Thyroid gland (tissue), 4 donors: ENCODE measurements around the gene PEX14. TPM values are rescaled to one million over a fixed set of nuclear protein-coding genes. Genes with fewer than 3 reads are reported as not detected.
A peak's percentile ranks its signal among the peaks of the same experiment; 100 is the strongest.
"Not testable (repeated sequence)": the region's sequence is repeated elsewhere in the genome, so short reads cannot be mapped to it uniquely, and the experiment has no call there.

Experiments used
- DNase-seq, 2 donors: peaks; one replicate each; pipeline ENCODE4 v3.0.0-alpha.2; 2019
- H3K27ac ChIP-seq, 3 donors: fragments of 200-600 bp; sonication (generic); 1 replicate in 2 of 3; 2 replicates in 1 of 3; pipeline ENCODE4 v1.5.1; 2016 to 2019; ENCODE audit warnings: mild to moderate bottlenecking in 1 of 3, moderate library complexity in 1 of 3
- H3K27me3 ChIP-seq: fragments of 200-600 bp; sonication (generic); one replicate; pipeline ENCODE4 v1.5.1; 2019
- H3K36me3 ChIP-seq, 2 donors: fragments of 200-600 bp; sonication (generic); one replicate each; pipeline ENCODE4 v1.5.1; 2016 to 2019
- H3K4me1 ChIP-seq, 2 donors: fragments of 200-600 bp; sonication (generic); one replicate each; pipeline ENCODE4 v1.5.1; 2017 to 2019
- H3K4me3 ChIP-seq, 3 donors: fragments of 200-600 bp; sonication (generic); replicated peaks in 1 of 3; 1 replicate in 2 of 3; 2 replicates in 1 of 3; pipeline ENCODE4 v1.5.1; 2016; ENCODE audit warnings: mild to moderate bottlenecking in 1 of 3
- H3K9me3 ChIP-seq: fragments of 200-600 bp; sonication (generic); one replicate; pipeline ENCODE4 v1.5.1; 2017
- POLR2A ChIP-seq, 2 donors: fragments of 450-650 bp; IDR thresholded peaks; one replicate each; pipeline ENCODE4 v1.6.1; 2017; ENCODE audit warnings: antibody characterized with exemption in 2 of 2, mild to moderate bottlenecking in 2 of 2, moderate library complexity in 1 of 2
- WGBS, 2 donors: methylation state at CpG; one replicate each; pipeline ENCODE4 v1.1.5; 2017; 5-methylcytosine and 5-hydroxymethylcytosine counted together
- intact Hi-C: fragments of 100-400 bp; cut with DNase I; formaldehyde crosslinking; loops from one replicate; pipeline ENCODE4 v1.15.1; 2023
- total RNA-seq, 4 donors: library from RNA; depleted of rRNA; stranded (reverse); fragments of >200 nt; gene quantifications; one replicate each; pipeline ENCODE4 v1.2.3, GENCODE V29; 2016
- TF ChIP-seq, protein P1 (sequence below), 6 experiments: fragments of 200-600 bp in 3 of 6; fragments of 450-650 bp in 3 of 6; sonication (generic) in 3 of 6; IDR thresholded peaks; one replicate each; pipeline ENCODE4 v1.5.1; 2016 to 2019; ENCODE audit warnings: antibody characterized with exemption in 6 of 6, mild to moderate bottlenecking in 2 of 6, inconsistent platforms in 1 of 6, moderate library complexity in 1 of 6

The PEX14 gene, protein sequence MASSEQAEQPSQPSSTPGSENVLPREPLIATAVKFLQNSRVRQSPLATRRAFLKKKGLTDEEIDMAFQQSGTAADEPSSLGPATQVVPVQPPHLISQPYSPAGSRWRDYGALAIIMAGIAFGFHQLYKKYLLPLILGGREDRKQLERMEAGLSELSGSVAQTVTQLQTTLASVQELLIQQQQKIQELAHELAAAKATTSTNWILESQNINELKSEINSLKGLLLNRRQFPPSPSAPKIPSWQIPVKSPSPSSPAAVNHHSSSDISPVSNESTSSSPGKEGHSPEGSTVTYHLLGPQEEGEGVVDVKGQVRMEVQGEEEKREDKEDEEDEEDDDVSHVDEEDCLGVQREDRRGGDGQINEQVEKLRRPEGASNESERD
- 10 to 100 TPM; 14.0 to 28.4 (median 20.7) TPM for total RNA-seq

DNA sequence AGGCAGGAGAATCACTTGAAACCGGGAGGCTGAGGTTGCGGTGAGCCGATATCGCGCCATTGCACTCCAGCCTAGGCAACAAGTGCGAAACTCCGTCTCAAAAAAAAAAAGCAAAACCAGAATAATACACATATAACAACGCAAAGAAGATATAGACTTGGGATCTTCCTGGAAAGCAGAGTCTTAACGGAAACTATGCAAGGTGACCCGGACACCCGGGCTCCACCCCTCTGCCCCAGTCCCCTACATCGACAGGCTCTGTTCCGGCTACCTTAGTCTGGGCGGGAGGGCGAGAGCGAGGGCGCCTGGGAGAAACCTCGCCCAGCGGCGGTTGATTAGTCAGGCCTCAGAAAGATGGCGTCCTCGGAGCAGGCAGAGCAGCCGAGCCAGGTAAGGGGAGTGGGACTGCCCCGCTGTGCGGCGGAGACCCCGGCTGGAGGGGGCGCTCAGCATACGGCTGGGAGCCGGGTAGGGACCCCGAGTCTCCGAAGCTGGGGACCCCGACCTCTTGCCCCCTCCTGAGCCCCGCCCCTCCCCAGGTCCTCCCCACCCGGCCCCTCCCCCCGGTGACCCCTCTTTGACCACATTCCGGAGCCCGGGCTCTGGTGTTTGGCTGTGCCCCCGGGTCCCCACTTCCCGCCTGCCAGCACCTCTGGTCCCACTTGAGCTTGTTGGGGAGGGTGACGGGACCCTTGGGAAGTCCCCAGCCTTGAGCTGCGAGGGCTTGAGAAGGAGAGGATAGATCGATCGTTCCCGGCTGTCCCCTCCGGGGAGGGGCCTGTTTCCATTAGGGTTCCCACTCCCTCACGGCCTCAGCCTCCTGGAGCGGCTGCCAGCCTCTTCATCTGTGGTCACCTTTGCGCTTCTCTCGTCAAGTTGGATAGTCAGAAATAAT lies at the start of gene PEX14:
Gene PEX14, plus strand, starts transcription at position 338 of the 895 bp plus-strand sequence. Its CDS starts 17 bp downstream, at position 355.
- H3K27ac ChIP-seq, result peak within 1 kb of the TSS; percentile 76 to 85 (median 76)
- peak within 1 kb of the TSS; percentile 2 to 89 (median 63) for H3K4me3 ChIP-seq
- no peaks in the 10 kb centered on the region for H3K9me3 ChIP-seq
- intact Hi-C loops, result no loop called here
- TF ChIP-seq POLR2A (IDR thresholded peaks at IDR 0.05), result peak in 1 of 2 donors; percentile 42
- TF ChIP-seq, protein P1, sequence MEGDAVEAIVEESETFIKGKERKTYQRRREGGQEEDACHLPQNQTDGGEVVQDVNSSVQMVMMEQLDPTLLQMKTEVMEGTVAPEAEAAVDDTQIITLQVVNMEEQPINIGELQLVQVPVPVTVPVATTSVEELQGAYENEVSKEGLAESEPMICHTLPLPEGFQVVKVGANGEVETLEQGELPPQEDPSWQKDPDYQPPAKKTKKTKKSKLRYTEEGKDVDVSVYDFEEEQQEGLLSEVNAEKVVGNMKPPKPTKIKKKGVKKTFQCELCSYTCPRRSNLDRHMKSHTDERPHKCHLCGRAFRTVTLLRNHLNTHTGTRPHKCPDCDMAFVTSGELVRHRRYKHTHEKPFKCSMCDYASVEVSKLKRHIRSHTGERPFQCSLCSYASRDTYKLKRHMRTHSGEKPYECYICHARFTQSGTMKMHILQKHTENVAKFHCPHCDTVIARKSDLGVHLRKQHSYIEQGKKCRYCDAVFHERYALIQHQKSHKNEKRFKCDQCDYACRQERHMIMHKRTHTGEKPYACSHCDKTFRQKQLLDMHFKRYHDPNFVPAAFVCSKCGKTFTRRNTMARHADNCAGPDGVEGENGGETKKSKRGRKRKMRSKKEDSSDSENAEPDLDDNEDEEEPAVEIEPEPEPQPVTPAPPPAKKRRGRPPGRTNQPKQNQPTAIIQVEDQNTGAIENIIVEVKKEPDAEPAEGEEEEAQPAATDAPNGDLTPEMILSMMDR (IDR thresholded peaks at IDR 0.05), result no peak
- peaks cover 4 to 15% of the 10 kb centered on the region in 2 donors for H3K4me1 ChIP-seq
- DNase-seq, result peak; percentile 83 to 87
- H3K36me3 ChIP-seq, result no peaks in the 10 kb centered on the region
- H3K27me3 ChIP-seq, result no peaks in the 10 kb centered on the region
- 16 to 27% methylated on average over 24 to 35 of the region's 50 CpGs for WGBS, 2 donors

DNA sequence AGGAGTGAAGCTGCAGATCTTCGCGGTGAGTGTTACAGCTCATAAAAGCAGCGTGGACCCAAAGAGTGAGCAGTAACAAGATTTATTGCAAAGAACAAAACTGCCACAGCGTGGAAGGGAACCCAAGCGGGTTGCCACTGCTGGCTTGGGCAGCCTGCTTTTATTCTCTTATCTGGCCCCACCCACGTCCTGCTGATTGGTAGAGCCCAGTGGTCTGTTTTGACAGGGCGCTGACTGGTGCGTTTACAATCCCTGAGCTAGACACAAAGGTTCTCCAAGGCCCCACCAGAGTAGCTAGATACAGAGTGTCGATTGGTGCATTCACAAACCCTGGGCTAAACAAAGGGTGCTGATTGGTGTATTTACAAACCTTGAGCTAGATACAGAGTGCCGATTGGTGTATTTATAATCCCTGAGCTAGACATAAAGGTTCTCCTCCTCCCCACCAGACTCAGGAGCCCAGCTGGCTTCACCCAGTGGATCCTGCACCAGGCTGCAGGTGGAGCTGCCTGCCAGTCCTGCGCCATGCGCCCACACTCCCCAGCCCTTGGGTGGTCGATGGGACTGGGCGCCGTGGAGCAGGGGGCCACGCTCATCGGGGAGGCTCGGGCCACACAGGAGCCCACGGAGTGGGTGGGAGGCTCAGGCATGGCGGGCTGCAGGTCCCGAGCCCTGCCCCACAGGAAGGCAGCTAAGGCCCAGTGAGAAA lies 48.8 kb upstream of the PEX14 start:
- not testable (repeated sequence) for H3K4me1 ChIP-seq, H3K36me3 ChIP-seq, H3K27ac ChIP-seq, H3K4me3 ChIP-seq, DNase-seq, H3K27me3 ChIP-seq, H3K9me3 ChIP-seq
- WGBS, 2 donors, result 86 to 88% methylated on average over 11 to 19 of the region's 21 CpGs
- intact Hi-C loops, result loop anchor here (5.0 kb wide), 1 partner anchor 49 kb away; no protein-coding TSS in a partner anchor

DNA sequence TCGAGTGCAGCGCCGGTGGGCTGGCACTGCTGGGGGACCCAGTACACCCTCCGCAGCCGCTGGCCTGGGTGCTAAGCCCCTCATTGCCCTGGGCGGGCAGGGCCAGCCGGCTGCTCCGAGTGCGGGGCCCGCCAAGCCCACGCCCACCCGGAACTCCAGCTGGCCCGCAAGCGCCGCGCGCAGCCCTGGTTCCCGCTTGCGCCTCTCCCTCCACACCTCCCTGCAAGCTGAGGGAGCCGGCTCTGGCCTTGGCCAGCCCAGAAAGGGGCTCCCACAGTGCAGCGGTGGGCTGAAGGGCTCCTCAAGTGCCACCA lies 48.3 kb upstream of the PEX14 start:
- intact Hi-C loops, result loop anchor here (5.0 kb wide), 1 partner anchor 49 kb away; no protein-coding TSS in a partner anchor
- not testable (repeated sequence) for DNase-seq, H3K27ac ChIP-seq, H3K4me1 ChIP-seq, H3K9me3 ChIP-seq, H3K36me3 ChIP-seq, H3K4me3 ChIP-seq, H3K27me3 ChIP-seq
- 98 to 100% methylated on average over 1 to 7 of the region's 21 CpGs for WGBS, 2 donors

DNA sequence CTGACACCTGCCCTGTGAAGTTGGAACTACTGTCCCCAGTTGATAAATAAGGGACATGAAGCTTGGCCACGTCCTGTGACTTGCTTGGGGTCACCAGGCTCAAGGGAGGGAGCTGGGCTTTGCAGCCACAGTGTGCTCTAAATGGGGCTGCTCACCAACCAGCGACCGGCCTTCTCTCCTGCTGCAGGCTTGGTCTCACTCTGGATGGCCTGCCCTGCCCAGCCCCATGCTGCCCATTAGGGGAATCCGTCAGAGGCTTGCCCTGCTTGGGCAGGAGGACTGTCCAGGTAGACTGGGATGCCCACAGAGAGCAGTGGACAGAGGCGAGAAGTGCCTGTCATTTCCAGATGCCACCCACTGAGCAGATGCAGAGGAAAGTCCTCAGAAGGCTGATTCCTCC lies 45.8 kb upstream of the PEX14 start:
- intact Hi-C loops, result loop anchor here (5.0 kb wide), 1 partner anchor 52 kb away; no protein-coding TSS in a partner anchor
- DNase-seq, result no peak
- Histone ChIP-seq H3K9me3 (no peaks in the 10 kb centered on the region), H3K27me3 (no peaks in the 10 kb centered on the region), H3K36me3 (no peaks in the 10 kb centered on the region), H3K27ac (no peak overlapping the region), H3K4me3 (no peak overlapping the region), H3K4me1 (peaks cover 8% of the 10 kb centered on the region in 2 donors)
- WGBS, 2 donors, result 63 to 95% methylated on average over 2 to 4 of the region's 5 CpGs
- TF ChIP-seq, protein P1 (IDR thresholded peaks at IDR 0.05), result no peak
- TF ChIP-seq POLR2A (IDR thresholded peaks at IDR 0.05), result no peak

DNA sequence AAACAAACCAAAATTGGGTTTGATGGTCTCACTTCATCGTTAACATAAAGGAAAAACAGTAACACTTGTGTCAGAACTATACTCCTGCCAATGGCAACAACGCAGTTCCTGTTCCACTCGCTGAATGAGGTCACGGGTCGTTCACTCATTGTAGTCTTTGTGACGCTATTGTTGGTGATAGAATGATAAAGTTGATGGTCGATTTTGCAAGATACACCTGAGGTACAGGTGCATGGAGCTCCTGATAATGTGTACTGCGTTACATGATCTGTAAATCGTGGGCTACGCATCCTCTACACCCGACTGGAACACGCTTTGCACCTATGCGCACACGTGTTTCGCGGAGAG lies 44.9 kb upstream of the PEX14 start:
- no peaks in the 10 kb centered on the region for H3K27me3 ChIP-seq
- WGBS, 2 donors, result 29 to 32% methylated on average over 10 to 16 of the region's 16 CpGs
- peak overlapping the region in 1 of 3 donors; percentile 25 for H3K27ac ChIP-seq
- no peaks in the 10 kb centered on the region for H3K36me3 ChIP-seq
- DNase-seq, result peak in 1 of 2 donors; percentile 13
- H3K9me3 ChIP-seq, result no peaks in the 10 kb centered on the region
- H3K4me3 ChIP-seq, result peak overlapping the region in 1 of 3 donors; percentile 45
- H3K4me1 ChIP-seq, result peaks cover 8% of the 10 kb centered on the region in 2 donors
- TF ChIP-seq POLR2A (IDR thresholded peaks at IDR 0.05), result no peak
- TF ChIP-seq, protein P1 (IDR thresholded peaks at IDR 0.05), result no peak
- intact Hi-C loops, result loop anchor here (5.0 kb wide), 2 partner anchors 53 to 62 kb away; no protein-coding TSS in a partner anchor
